Stimulated activated CD8-positive, alpha-beta memory T cell treated with anti-CD3 and anti-CD28 coated beads, Interleukin-2, amount 100 ng/mL, for 48 hours (primary cell): ENCODE results near the gene CSPG4.
"Not testable (repeated sequence)": the region's sequence is repeated elsewhere in the genome, so short reads cannot be mapped to it uniquely, and the experiment has no call there.

Experiments
- DNase-seq, 2 donors: peaks; one replicate each; pipeline ENCODE4 v3.0.0-alpha.2; 2020; ENCODE audit warnings: low read depth in 2 of 2

CSPG4 gene

GRCh38 chr15:75739791-75740190, 27.1 kb upstream of the CSPG4 start:
- no peak for DNase-seq

- DNase-seq: peak; percentile 78 to 87
Measured at GRCh38 chr15:75738647-75739325, 26.1 kb upstream of the CSPG4 start.

- DNase-seq: no peak
Measured at GRCh38 chr15:75738014-75738646, 25.5 kb upstream of the CSPG4 start.

GRCh38 chr15:75737116-75738013, 24.7 kb upstream of the CSPG4 start:
- DNase-seq: not testable (repeated sequence)

- no peak for DNase-seq
Measured at GRCh38 chr15:75736256-75736655, 23.6 kb upstream of the CSPG4 start.

GRCh38 chr15:75734861-75735760, 22.5 kb upstream of the CSPG4 start:
- DNase-seq: not testable (repeated sequence)

- no peak for DNase-seq
Measured at GRCh38 chr15:75733761-75734651, 21.4 kb upstream of the CSPG4 start.

- DNase-seq: peak in 1 of 2 donors; percentile 48
Measured at GRCh38 chr15:75732809-75733451, 20.3 kb upstream of the CSPG4 start.

GRCh38 chr15:75732177-75732808, 19.6 kb upstream of the CSPG4 start:
- DNase-seq: no peak

GRCh38 chr15:75731248-75732151, 18.9 kb upstream of the CSPG4 start:
- no peak for DNase-seq

- DNase-seq: not testable (repeated sequence)
Measured at GRCh38 chr15:75730376-75731247, 18.0 kb upstream of the CSPG4 start.

- no peak for DNase-seq
Measured at GRCh38 chr15:75729326-75730069, 16.9 kb upstream of the CSPG4 start.

GRCh38 chr15:75727851-75728715, 15.4 kb upstream of the CSPG4 start:
- DNase-seq: peak; percentile 57 to 58

- no peak for DNase-seq
Measured at GRCh38 chr15:75727031-75727531, 14.4 kb upstream of the CSPG4 start.
